HG03571 (cell line): ENCODE results near the gene MINK1.

Experiments
- ATAC-seq: cut with Tn5 transposase; IDR thresholded peaks from one replicate; pipeline ENCODE4 v1.9.1; 2021; ENCODE audit not compliant: unreplicated experiment

The MINK1 gene

DNA sequence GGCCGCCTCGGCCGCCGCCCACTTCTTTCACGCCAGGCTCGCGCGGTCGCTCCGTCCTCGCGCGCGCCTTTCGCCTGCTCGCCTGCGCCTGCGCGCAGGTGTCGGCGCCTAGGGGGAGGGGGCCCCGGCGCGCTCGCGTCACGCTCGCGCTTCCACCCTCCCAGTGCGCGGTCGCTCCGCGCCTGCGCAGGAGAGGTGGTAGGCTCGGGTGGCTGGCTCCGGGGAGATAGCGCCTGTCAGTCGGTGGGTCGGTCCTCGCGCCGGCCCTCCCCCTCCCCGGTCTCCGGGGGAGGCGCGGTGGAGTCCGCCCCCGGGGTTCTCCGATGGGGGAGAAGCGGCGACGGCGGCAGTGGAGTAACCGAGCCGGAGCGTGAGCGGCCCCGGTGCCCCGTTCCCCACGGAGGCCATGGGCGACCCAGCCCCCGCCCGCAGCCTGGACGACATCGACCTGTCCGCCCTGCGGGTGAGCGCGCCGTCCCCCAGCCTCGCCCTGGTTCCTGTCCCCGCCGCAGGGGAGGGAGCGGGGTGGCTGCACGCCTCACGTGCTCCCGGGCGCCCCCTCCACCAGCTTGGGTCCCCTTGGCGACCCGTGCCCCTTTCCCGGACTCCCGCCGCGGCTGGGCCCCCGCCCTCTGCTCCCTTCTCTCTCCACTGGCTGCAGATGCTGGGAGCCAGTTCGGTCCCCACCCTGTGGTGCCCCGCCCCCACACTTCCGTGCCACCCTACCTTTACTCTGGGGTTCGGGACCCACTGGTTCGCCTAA lies at the start of gene MINK1:
TSS of gene MINK1 (plus strand) at position 163 of the 763 bp plus-strand sequence. CDS start at position 407, 244 bp downstream.
- peak; percentile 65 for ATAC-seq

GRCh38 chr17:4785311-4786105 lies 47.6 kb upstream of the MINK1 start:
- no peak for ATAC-seq

DNA sequence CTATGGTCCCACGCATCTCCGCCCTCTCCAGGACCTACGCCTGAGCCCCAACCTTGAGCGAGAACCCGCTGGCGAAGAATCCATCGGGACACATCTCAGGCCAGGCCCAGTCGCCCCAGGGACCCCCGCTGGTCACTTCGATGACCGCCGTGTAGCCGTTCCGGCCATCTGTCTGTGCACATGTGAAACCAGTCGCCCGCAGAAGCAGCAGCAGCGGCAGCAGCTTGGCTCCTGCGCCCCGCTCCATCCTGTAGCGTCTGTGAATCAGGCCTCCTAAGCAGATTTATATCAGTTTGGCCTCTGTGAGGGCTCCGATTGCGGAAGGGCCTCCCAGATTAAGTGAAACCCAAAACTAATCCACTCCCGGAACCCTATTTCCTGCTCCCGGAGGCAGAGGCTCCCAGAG lies 47.0 kb upstream of the MINK1 start, which contains the start of gene VMO1:
TSS of gene VMO1 (minus strand) at position 259 of the 406 bp plus-strand sequence. CDS start at position 247, 12 bp downstream.
- no peak for ATAC-seq

DNA sequence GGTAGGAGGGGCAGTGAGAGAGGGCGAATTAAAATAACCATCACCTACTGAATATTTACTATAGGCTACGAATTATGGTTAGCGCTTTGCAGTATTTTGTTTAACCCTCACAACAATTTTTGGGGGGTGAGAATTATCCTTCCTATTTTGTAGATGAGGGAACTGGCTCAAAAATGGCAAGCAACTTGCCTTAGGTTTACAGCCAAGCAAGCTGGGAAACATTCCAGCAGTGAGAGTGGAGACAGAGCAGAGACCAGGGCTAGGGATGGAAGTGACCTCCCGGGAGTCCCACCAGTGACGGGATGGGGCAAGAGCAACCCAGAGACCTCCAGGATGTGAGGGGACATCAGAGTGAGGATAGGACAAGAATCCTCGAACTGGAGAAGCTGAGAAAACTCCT lies 46.6 kb upstream of the MINK1 start:
- ATAC-seq: no peak

DNA sequence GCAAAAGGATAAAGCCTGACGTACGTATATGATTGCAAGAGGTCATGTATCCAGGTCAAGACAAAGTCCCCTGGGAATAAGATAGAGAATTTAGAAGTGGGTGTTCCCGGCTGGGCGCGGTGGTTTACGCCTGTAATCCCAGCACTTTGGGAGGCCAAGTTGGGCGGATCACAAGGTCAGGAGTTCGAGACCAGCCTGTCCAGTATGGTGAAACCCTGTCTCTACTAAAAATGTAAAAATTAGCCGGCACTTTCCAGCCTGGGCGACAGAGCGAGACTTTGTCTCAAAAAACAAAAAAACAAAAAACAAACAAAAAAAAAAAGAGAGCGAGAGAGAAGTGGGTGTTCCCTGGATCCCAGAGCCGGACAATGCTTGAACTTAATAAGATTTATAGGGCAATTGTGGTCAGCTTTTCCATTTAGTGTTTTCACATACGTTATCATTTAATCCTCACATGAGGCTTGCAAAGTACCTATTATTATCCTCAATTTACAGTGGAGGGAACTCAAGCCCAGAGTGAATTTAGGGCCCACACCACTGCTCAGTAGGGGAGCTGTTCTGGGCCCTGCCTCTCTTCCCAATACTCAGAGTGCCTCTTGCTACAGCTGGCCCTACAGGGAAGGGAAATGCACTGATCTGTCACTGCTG lies 44.9 kb upstream of the MINK1 start:
- ATAC-seq: no peak

GRCh38 chr17:4788807-4789700 lies 44.1 kb upstream of the MINK1 start, which contains the start of gene GLTPD2:
GLTPD2 (plus strand) TSS chr17:4788964; CDS start chr17:4789012, 48 bp downstream.
- no peak for ATAC-seq

- no peak for ATAC-seq
Measured at GRCh38 chr17:4789701-4789950, 43.5 kb upstream of the MINK1 start.

GRCh38 chr17:4789951-4790704 lies 43.0 kb upstream of the MINK1 start:
- ATAC-seq: no peak

DNA sequence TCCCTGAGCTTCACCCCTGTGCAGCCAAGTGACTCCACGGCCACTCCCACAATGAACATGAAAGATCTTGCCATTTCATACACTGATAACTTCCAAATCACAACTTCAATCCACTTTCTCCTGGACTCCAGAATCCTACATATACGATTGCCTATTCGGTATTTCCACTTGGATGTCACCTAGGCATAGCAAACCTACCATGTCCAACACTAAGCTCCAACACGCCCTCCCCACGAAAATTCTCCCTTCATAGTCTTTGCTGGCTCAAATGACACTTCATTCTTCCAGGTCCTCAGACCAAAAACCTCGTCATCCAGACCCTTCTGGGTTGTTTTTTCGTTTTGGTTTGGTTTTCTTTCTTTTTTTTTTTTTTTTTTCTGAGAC lies 42.4 kb upstream of the MINK1 start:
- no peak for ATAC-seq

- no peak for ATAC-seq
Measured at GRCh38 chr17:4795168-4795567, 38.0 kb upstream of the MINK1 start.

DNA sequence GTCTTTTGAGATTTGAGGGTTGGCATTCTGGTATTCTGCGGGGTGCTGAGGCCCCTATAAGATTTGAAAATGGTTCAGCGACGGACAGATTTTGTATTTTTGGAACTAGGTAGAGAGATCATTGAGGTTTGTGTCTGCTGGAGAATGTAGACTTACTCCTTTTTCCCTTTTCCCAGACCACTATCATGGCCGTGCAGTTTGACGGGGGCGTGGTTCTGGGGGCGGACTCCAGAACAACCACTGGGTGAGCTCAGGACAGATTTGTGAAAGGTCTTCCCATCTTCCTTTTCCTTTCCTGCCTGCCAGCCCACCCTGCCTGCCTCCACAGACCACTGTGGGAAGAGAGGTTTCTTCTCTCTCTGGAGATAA lies 36.6 kb upstream of the MINK1 start:
- ATAC-seq: no peak

- ATAC-seq: no peak
Measured at GRCh38 chr17:4800462-4801196, 32.5 kb upstream of the MINK1 start.

DNA sequence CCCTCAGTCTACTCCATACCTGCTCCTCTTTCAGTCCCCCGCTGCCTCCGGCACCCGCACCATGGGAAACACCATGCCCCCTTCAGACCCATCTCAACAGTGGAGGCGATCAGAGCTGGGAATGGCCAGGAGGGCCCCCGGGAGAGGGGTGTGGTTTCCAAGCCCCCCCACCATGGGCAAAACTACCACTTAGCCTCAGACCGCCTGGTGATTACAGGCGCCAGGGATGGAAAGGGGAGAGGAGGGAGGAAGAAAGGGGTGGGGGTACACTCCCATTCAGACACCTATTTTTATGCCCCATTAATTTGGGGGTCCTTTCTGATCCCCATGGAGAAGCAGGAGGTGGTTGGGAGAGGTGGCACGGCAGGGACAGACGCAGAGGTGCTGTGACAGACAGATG lies 30.9 kb upstream of the MINK1 start, which contains the start of gene C17orf114:
TSS of gene C17orf114 (minus strand) at position 101 of the 400 bp plus-strand sequence.
- ATAC-seq: no peak

DNA sequence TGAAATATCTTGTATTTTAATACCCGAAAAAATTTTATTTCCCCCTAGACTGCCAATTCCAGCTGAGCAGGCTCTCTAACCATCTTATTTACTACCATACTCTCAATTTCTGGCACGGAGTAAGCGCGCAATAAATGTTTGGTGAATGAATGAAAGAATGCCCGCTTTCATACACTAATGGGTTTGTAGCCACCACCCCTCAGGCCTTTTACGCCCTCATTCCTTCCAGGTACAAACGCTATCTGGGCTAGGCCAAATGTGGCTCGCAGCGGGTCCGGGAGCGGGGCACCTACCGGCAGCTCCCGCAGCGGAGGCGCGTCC lies 26.7 kb upstream of the MINK1 start:
- ATAC-seq: no peak

DNA sequence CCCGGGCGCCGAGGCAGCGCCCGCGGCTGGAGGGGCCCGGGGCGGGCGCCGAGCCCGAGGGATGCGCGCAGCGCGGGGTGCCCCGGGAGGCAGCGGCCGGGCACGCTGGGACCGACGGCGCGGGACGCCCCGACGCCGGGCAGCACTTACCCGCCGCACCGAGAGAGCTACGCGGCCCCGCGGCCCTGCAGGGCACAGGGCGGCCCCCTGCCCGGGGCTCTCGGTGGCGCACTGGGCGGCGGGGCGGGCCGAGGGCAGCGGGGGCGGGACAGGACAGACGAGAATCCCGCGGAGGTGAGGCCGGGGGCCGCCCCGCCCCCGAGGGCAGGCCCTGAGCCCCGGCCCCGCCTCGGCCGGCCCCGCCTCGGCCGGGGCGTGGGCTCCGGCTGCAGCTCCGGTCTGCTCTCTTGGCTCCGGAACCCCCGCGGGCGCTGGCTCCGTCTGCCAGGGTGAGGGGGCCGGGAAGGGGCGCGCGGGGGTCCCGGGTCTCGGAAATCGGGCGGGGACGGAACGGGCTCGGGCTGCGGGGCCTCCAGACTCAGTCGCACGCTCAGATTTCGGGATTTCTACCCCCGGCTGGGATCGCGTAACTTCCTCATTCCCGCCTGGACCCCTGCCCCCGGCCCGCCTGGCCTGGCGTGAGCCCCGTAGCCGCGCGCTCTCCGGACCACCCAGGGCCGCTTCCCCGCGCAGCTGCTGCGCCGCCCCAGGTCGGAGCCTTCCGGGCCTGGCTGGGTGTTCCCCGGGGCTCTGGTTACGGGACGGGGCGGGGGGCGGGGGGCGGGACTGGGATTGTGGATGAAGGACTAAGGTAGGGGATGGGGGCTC lies 26.1 kb upstream of the MINK1 start, which contains the start of gene PLD2:
TSS of gene PLD2 (plus strand) at position 376 of the 828 bp plus-strand sequence. CDS start 621 bp downstream, outside the sequence.
- peak; percentile 89 for ATAC-seq

DNA sequence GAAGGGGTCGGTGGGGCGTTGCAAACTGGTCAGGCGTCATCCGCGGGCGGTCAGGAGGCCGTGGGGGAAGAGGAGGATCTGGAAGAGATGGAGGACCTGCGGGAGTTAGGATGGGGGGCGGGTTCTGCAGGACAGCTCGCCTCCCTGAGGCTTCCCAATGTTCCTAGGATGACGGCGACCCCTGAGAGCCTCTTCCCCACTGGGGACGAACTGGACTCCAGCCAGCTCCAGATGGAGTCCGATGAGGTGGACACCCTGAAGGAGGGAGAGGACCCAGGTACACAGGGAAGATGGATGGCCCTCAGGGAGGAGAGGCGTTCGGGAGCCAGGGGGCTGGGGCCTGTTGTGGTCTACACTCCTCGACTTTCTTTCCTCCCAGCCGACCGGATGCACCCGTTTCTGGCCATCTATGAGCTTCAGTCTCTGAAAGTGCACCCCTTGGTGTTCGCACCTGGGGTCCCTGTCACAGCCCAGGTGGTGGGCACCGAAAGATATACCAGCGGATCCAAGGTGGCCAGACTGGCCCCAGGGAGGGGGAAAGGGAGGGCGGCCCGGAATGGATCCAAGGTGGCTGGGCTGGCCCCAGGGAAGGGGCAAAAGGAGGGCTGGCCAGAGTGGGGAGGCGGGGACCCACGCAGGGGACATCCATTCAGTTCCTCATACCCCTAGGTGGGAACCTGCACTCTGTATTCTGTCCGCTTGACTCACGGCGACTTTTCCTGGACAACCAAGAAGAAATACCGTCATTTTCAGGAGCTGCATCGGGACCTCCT lies 25.3 kb upstream of the MINK1 start:
- ATAC-seq: no peak

- no peak for ATAC-seq
Measured at GRCh38 chr17:4808378-4808767, 24.8 kb upstream of the MINK1 start.
